ENCODE measurements around the gene CLNK. TPM values are rescaled to one million over a fixed set of nuclear protein-coding genes. Genes with fewer than 3 reads are reported as not detected.

Gene CLNK
- total RNA-seq, 4 donors from 2014 or later = 0.19 TPM; not detected in 3

GRCh38 chr4:10457255-10457801, 227.2 kb downstream of the CLNK start, which contains the start of gene ZNF518B:
Gene ZNF518B, minus strand, starts transcription at chr4:10457426. Its CDS starts 11,098 bp downstream, at chr4:10446328.
- TF ChIP-seq POLR2A (IDR thresholded peaks at IDR 0.05) (peak in 1 of 4 donors; percentile 53), CTCF (IDR thresholded peaks at IDR 0.05) (no peak)
- H3K36me3 ChIP-seq = peaks cover 0 to 27% (median 0%) of the 10 kb centered on the region in 3 donors
- H3K27ac ChIP-seq = peak within 1 kb of the TSS; percentile 49 to 86 (median 76)
- intact Hi-C loops (cut with DNase I) = no loop called here
- no peak for DNase-seq
- 3 to 60% methylated on average over 1 to 6 of the region's 60 CpGs for WGBS, 2 donors
- no peaks in the 10 kb centered on the region for H3K9me3 ChIP-seq
- H3K4me3 ChIP-seq = peak within 1 kb of the TSS; percentile 33 to 85 (median 59)
- H3K27me3 ChIP-seq = peaks cover 0 to 42% (median 4%) of the 10 kb centered on the region in 4 donors
- H3K4me1 ChIP-seq = peaks cover 4 to 42% (median 10%) of the 10 kb centered on the region in 3 donors

- H3K4me1 ChIP-seq = peaks cover 4 to 39% (median 10%) of the 10 kb centered on the region in 3 donors
- 7% methylated on average over 36 of the region's 96 CpGs; no CpG with 5 or more reads in 1 of the 2 donors for WGBS, 2 donors
- no peaks in the 10 kb centered on the region for H3K9me3 ChIP-seq
- peak overlapping the region; percentile 33 to 85 (median 59) for H3K4me3 ChIP-seq
- intact Hi-C loops (cut with DNase I) = no loop called here
- peaks cover 0 to 33% (median 0%) of the 10 kb centered on the region in 3 donors for H3K36me3 ChIP-seq
- H3K27ac ChIP-seq = peak overlapping the region; percentile 49 to 86 (median 76)
- peaks cover 0 to 36% (median 1%) of the 10 kb centered on the region in 4 donors for H3K27me3 ChIP-seq
- no peak for DNase-seq
- TF ChIP-seq CTCF (IDR thresholded peaks at IDR 0.05) = no peak
- no peak for TF ChIP-seq POLR2A (IDR thresholded peaks at IDR 0.05)
Measured at GRCh38 chr4:10456595-10457254, 227.8 kb downstream of the CLNK start.

GRCh38 chr4:10456260-10456594, 228.3 kb downstream of the CLNK start:
- H3K36me3 ChIP-seq = peaks cover 0 to 38% (median 0%) of the 10 kb centered on the region in 3 donors
- peaks cover 0 to 31% (median 0%) of the 10 kb centered on the region in 4 donors for H3K27me3 ChIP-seq
- WGBS, 2 donors = 59 to 62% methylated on average over 9 to 10 of the region's 11 CpGs
- TF ChIP-seq POLR2A (IDR thresholded peaks at IDR 0.05) (no peak), CTCF (IDR thresholded peaks at IDR 0.05) (no peak)
- no peak for DNase-seq
- H3K4me3 ChIP-seq = peak overlapping the region; percentile 33 to 85 (median 59)
- peak overlapping the region; percentile 49 to 86 (median 76) for H3K27ac ChIP-seq
- peaks cover 4 to 34% (median 7%) of the 10 kb centered on the region in 3 donors for H3K4me1 ChIP-seq
- intact Hi-C loops (cut with DNase I) = no loop called here
- H3K9me3 ChIP-seq = no peaks in the 10 kb centered on the region

GRCh38 chr4:10455133-10455532, 229.4 kb downstream of the CLNK start:
- Histone ChIP-seq H3K27me3 (peaks cover 0 to 20% (median 0%) of the 10 kb centered on the region in 4 donors), H3K4me1 (peaks cover 0 to 29% (median 7%) of the 10 kb centered on the region in 3 donors), H3K4me3 (no peak overlapping the region), H3K9me3 (peaks cover 0 to 2% (median 0%) of the 10 kb centered on the region in 3 donors), H3K27ac (no peak overlapping the region), H3K36me3 (peaks cover 0 to 49% (median 0%) of the 10 kb centered on the region in 3 donors)
- DNase-seq = no peak
- TF ChIP-seq CTCF (IDR thresholded peaks at IDR 0.05) (no peak), POLR2A (IDR thresholded peaks at IDR 0.05) (no peak)
- WGBS, 2 donors = 94% methylated on average over 2 of the region's 2 CpGs
- intact Hi-C loops (cut with DNase I) = no loop called here

- TF ChIP-seq POLR2A (IDR thresholded peaks at IDR 0.05) = no peak
- no peak for TF ChIP-seq CTCF (IDR thresholded peaks at IDR 0.05)
- intact Hi-C loops (cut with DNase I) = no loop called here
- Histone ChIP-seq H3K4me1 (peaks cover 0 to 29% (median 7%) of the 10 kb centered on the region in 3 donors), H3K27ac (no peak overlapping the region), H3K4me3 (no peak overlapping the region), H3K27me3 (peaks cover 0 to 16% (median 0%) of the 10 kb centered on the region in 4 donors), H3K9me3 (peaks cover 0 to 5% (median 0%) of the 10 kb centered on the region in 3 donors), H3K36me3 (peaks cover 0 to 53% (median 0%) of the 10 kb centered on the region in 3 donors)
- 78 to 83% methylated on average over 3 of the region's 6 CpGs for WGBS, 2 donors
- DNase-seq = no peak
Measured at GRCh38 chr4:10454726-10455125, 229.8 kb downstream of the CLNK start.

Data from esophagus squamous epithelium (tissue), 5 donors.